SU-DHL-6 (cell line): ENCODE data around the gene TP63.

Experiments used
- CTCF ChIP-seq: fragments of 200-600 bp; sonication (generic); IDR thresholded peaks from one replicate; pipeline ENCODE4 v1.5.1; 2017; ENCODE audit warnings: antibody characterized with exemption, mild to moderate bottlenecking, low read length, moderate library complexity; ENCODE audit not compliant: insufficient read depth, poor library complexity, severe bottlenecking
- EZH2phosphoT487 ChIP-seq: fragments of 200-600 bp; sonication (generic), shearing (Covaris generic); conservative IDR thresholded peaks from 2 replicates; pipeline ENCODE4 v1.6.1; 2018; ENCODE audit warnings: mild to moderate bottlenecking, antibody characterized with exemption, low read length, moderate library complexity, mixed read lengths

DNA sequence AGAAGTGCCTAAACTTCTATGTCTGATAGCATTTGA lies at the start of gene TP63:
- no peak for TF ChIP-seq CTCF
- TF ChIP-seq EZH2phosphoT487, result no peak
